ENCODE results near the gene C22orf15. TPM values are rescaled to one million over a fixed set of nuclear protein-coding genes. Genes with fewer than 3 reads are reported as not detected.

Gene C22orf15
- total and polyA plus RNA-seq, 7 donors, result 0.04 to 0.34 TPM; not detected in 5

DNA sequence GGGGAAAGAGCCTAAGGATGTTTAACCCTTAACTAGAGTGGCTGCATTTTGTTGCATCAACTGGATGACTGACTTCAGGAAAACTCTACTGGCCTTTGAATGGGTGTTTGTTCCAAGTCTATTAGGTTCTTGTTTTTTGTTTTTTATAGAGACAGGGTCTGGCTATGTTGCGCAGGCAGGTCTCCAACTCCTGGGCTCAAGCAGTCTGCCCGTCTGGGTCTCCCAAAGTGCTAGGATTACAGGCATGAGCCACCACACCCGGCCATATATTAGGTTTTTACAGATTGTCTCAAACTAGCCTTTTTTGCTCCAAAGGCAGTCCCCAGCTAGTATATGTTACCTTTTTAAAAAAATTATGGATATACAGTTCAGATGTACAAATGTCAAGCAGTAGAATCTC is 25.1 kb downstream of the C22orf15 start:
- ATAC-seq (no peak), DNase-seq (no peak)
- peak overlapping the region; percentile 92 for H3K4me3 ChIP-seq
- H3K36me3 ChIP-seq (ENCODE audit: insufficient read depth in 1 of 2, low read depth in 1 of 2), result peaks cover 0 to 16% of the 10 kb centered on the region in 2 donors
- intact Hi-C loops (cut with DNase I), result loop anchor here (5.0 kb wide), 3 partner anchors 34 to 59 kb away; no protein-coding TSS in a partner anchor
- 42 to 63% (median 48%) methylated on average over 3 of the region's 3 CpGs for WGBS, 3 donors
- no peaks in the 10 kb centered on the region for H3K27me3 ChIP-seq (ENCODE audit: insufficient read depth in 3 of 3, low read length in 2 of 3)
- peak overlapping the region; percentile 99 for H3K27ac ChIP-seq
- peaks cover 32% of the 10 kb centered on the region for H3K4me1 ChIP-seq
- TF ChIP-seq, protein P1, sequence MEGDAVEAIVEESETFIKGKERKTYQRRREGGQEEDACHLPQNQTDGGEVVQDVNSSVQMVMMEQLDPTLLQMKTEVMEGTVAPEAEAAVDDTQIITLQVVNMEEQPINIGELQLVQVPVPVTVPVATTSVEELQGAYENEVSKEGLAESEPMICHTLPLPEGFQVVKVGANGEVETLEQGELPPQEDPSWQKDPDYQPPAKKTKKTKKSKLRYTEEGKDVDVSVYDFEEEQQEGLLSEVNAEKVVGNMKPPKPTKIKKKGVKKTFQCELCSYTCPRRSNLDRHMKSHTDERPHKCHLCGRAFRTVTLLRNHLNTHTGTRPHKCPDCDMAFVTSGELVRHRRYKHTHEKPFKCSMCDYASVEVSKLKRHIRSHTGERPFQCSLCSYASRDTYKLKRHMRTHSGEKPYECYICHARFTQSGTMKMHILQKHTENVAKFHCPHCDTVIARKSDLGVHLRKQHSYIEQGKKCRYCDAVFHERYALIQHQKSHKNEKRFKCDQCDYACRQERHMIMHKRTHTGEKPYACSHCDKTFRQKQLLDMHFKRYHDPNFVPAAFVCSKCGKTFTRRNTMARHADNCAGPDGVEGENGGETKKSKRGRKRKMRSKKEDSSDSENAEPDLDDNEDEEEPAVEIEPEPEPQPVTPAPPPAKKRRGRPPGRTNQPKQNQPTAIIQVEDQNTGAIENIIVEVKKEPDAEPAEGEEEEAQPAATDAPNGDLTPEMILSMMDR (IDR thresholded peaks at IDR 0.05), result no peak
- H3K9me3 ChIP-seq, result no peaks in the 10 kb centered on the region

DNA sequence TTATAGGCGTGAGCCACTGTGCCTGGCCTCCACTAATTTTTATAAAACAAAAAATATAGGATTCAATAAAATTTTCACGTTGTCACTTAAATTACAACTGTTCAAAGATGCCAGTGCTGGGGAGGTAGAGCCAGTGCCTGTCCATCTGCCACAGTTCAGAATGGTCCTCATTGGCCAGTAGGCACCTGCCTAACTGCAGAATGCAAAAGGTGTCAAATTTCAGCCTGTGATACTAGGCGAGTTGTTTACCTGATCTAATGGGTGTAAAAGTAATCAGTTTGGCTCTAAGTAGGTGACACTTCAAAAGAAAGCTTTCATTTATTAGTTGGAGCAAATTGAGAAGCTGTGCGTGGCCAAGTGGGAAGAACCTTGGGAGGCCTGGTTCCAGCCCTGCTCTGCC is 26.3 kb downstream of the C22orf15 start:
- Histone ChIP-seq H3K9me3 (no peaks in the 10 kb centered on the region), H3K4me3 (no peak overlapping the region), H3K4me1 (peaks cover 32% of the 10 kb centered on the region), H3K27me3 (ENCODE audit: insufficient read depth in 3 of 3, low read length in 2 of 3) (no peaks in the 10 kb centered on the region), H3K36me3 (ENCODE audit: insufficient read depth in 1 of 2, low read depth in 1 of 2) (peaks cover 0 to 28% of the 10 kb centered on the region in 2 donors), H3K27ac (peak overlapping the region; percentile 2)
- intact Hi-C loops (cut with DNase I), result loop anchor here (5.0 kb wide), 3 partner anchors 33 to 58 kb away; no protein-coding TSS in a partner anchor
- TF ChIP-seq, protein P1 (IDR thresholded peaks at IDR 0.05), result no peak
- ATAC-seq (no peak), DNase-seq (no peak)
- 53 to 71% (median 58%) methylated on average over 4 of the region's 4 CpGs for WGBS, 3 donors

DNA sequence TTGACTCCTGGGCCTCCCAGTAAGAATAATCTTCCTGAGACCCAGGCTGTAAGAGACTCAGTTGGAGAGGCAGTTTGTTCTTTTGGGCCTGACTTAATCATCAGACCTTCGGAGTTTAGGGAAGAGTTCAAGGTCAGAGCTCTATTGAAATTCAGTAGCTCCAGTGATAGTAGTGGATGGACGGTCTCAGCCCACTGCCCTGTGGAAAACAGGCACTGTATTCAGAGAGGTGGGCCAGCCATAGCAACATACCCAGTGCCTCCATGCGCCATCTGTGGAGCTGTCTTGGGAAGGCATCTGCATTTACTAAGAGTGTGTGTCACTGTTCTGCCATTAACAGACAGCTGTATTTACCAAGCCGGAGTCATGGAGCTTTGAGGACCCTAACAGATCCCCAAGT is 26.8 kb downstream of the C22orf15 start:
- DNase-seq (peak in 1 of 2 donors; percentile 19), ATAC-seq (no peak)
- no peak overlapping the region for H3K4me3 ChIP-seq
- WGBS, 3 donors, result 74 to 86% (median 82%) methylated on average over 4 of the region's 4 CpGs
- H3K36me3 ChIP-seq (ENCODE audit: insufficient read depth in 1 of 2, low read depth in 1 of 2), result peaks cover 2 to 33% of the 10 kb centered on the region in 2 donors
- H3K27me3 ChIP-seq (ENCODE audit: insufficient read depth in 3 of 3, low read length in 2 of 3), result no peaks in the 10 kb centered on the region
- H3K27ac ChIP-seq, result peak overlapping the region; percentile 2
- H3K4me1 ChIP-seq, result peaks cover 32% of the 10 kb centered on the region
- intact Hi-C loops (cut with DNase I), result loop anchor here (5.0 kb wide), 3 partner anchors 33 to 58 kb away; no protein-coding TSS in a partner anchor
- TF ChIP-seq, protein P1 (IDR thresholded peaks at IDR 0.05), result no peak
- no peaks in the 10 kb centered on the region for H3K9me3 ChIP-seq

DNA sequence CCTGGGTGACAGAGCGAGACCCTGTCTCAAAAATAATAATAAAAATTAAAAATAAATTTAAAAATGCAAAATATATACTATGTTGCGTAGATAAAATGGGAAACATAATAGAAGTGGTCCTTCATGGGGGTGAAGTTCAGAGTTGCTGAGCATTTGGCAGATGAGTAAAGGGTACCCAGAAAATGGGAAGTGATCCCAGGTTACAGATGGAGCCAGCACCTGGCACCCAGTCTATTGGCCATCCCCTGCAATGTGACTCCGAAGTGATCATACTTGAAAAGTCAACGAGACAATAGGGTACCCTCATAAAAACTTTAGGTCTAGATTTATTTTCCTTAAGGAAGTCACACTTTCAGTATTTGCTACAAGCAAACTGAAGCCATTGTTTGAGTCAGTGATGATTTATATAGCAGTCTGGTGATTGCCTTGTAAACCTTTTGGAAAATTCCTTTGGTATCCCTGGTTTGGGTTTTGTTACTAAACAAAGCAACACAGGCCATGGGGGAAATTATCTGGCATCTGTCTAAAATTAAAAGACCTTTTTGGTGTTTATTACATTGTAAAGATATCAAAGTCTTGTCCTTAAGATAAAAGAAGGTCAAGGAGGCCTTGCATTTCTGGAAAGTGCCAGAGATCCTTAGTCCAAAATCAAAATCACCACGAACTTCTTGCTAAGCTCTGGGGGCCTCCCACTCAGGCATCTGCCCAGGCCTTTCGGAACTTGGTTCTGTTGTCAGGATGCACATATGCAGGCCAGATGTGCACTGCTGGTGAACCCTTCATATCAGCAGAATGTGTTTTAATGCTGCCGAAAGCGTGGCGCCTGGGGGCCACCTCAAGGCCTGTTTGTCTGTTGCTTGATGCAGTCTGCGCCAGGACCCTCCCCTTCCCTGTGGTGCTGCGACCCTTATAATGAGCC is 28.3 kb downstream of the C22orf15 start:
- Histone ChIP-seq H3K4me3 (no peak overlapping the region), H3K4me1 (peaks cover 26% of the 10 kb centered on the region), H3K9me3 (no peaks in the 10 kb centered on the region), H3K27me3 (ENCODE audit: insufficient read depth in 3 of 3, low read length in 2 of 3) (no peaks in the 10 kb centered on the region), H3K36me3 (ENCODE audit: insufficient read depth in 1 of 2, low read depth in 1 of 2) (peaks cover 2 to 48% of the 10 kb centered on the region in 2 donors), H3K27ac (no peak overlapping the region)
- TF ChIP-seq, protein P1 (IDR thresholded peaks at IDR 0.05), result no peak
- intact Hi-C loops (cut with DNase I), result no loop called here
- DNase-seq, result no peak
- ATAC-seq, result no peak
- whole genome bisulfite sequencing, 3 donors, result 57 to 67% (median 66%) methylated on average over 11 of the region's 11 CpGs
